ENCODE data around the gene SLC22A14. TPM values are rescaled to one million over a fixed set of nuclear protein-coding genes. Genes with fewer than 3 reads are reported as not detected.

The SLC22A14 gene
- total and polyA plus RNA-seq, 10 donors = 0.04 to 0.60 (median 0.18) TPM; not detected in 6

GRCh38 chr3:38359038-38359437 is 76.9 kb downstream of the SLC22A14 start:
- TF ChIP-seq POLR2AphosphoS5 (IDR thresholded peaks at IDR 0.05) (no peak), POLR2A (IDR thresholded peaks at IDR 0.05) (no peak), CTCF (IDR thresholded peaks at IDR 0.05 in 8 of 11, conservative IDR thresholded peaks at IDR 0.05 in 3 of 11) (no peak)
- Histone ChIP-seq H3K4me1 (no peaks in the 10 kb centered on the region), H3K9me3 (no peaks in the 10 kb centered on the region), H3K36me3 (peaks cover 0 to 21% (median 0%) of the 10 kb centered on the region in 6 donors), H3K27me3 (replicated peaks in 1 of 7) (no peaks in the 10 kb centered on the region), H3K27ac (no peak overlapping the region), H3K4me3 (no peak overlapping the region)
- intact Hi-C loops (cut with DNase I; ENCODE audit: low total_unique reads) = no loop called here
- WGBS, 5 donors = 94 to 99% (median 98%) methylated on average over 6 of the region's 6 CpGs
- peak; percentile 1 for DNase-seq

- WGBS, 5 donors = 81 to 100% (median 93%) methylated on average over 3 of the region's 3 CpGs
- DNase-seq = peak; percentile 25
- H3K4me3 ChIP-seq = no peak overlapping the region
Observed at GRCh38 chr3:38360345-38360744, 78.3 kb downstream of the SLC22A14 start.

GRCh38 chr3:38361496-38361895 is 79.4 kb downstream of the SLC22A14 start:
- H3K9me3 ChIP-seq = no peaks in the 10 kb centered on the region
- no peak for DNase-seq

More at GRCh38 chr3:38360345-38360744, 78.3 kb downstream of the SLC22A14 start:
- Histone ChIP-seq H3K27me3 (replicated peaks in 1 of 7) (no peaks in the 10 kb centered on the region), H3K9me3 (no peaks in the 10 kb centered on the region), H3K36me3 (peaks cover 0 to 30% (median 0%) of the 10 kb centered on the region in 6 donors), H3K4me1 (no peaks in the 10 kb centered on the region), H3K27ac (no peak overlapping the region)
- intact Hi-C loops (cut with DNase I; ENCODE audit: low total_unique reads) = no loop called here
- no peak for TF ChIP-seq POLR2A (IDR thresholded peaks at IDR 0.05)
- TF ChIP-seq CTCF (IDR thresholded peaks at IDR 0.05 in 8 of 11, conservative IDR thresholded peaks at IDR 0.05 in 3 of 11) = no peak
- no peak for TF ChIP-seq POLR2AphosphoS5 (IDR thresholded peaks at IDR 0.05)

GRCh38 chr3:38362825-38363224 is 80.7 kb downstream of the SLC22A14 start:
- 88 to 95% (median 93%) methylated on average over 9 of the region's 9 CpGs for WGBS, 5 donors

More at GRCh38 chr3:38361496-38361895, 79.4 kb downstream of the SLC22A14 start:
- H3K27ac ChIP-seq = no peak overlapping the region
- no peak for TF ChIP-seq POLR2A (IDR thresholded peaks at IDR 0.05)
- TF ChIP-seq CTCF (IDR thresholded peaks at IDR 0.05 in 8 of 11, conservative IDR thresholded peaks at IDR 0.05 in 3 of 11) = no peak
- TF ChIP-seq POLR2AphosphoS5 (IDR thresholded peaks at IDR 0.05) = no peak
- intact Hi-C loops (cut with DNase I; ENCODE audit: low total_unique reads) = no loop called here
- H3K4me1 ChIP-seq = no peaks in the 10 kb centered on the region
- H3K36me3 ChIP-seq = peaks cover 0 to 41% (median 0%) of the 10 kb centered on the region in 6 donors
- H3K4me3 ChIP-seq = no peak overlapping the region
- WGBS, 5 donors = 64 to 87% (median 70%) methylated on average over 4 of the region's 4 CpGs
- no peaks in the 10 kb centered on the region for H3K27me3 ChIP-seq (replicated peaks in 1 of 7)

More at GRCh38 chr3:38362825-38363224, 80.7 kb downstream of the SLC22A14 start:
- Histone ChIP-seq H3K27me3 (replicated peaks in 1 of 7) (no peaks in the 10 kb centered on the region), H3K36me3 (peaks cover 0 to 51% (median 0%) of the 10 kb centered on the region in 6 donors), H3K4me3 (no peak overlapping the region), H3K4me1 (no peaks in the 10 kb centered on the region), H3K27ac (no peak overlapping the region), H3K9me3 (no peaks in the 10 kb centered on the region)
- intact Hi-C loops (cut with DNase I; ENCODE audit: low total_unique reads) = no loop called here
- TF ChIP-seq POLR2AphosphoS5 (IDR thresholded peaks at IDR 0.05) = no peak
- TF ChIP-seq CTCF (IDR thresholded peaks at IDR 0.05 in 8 of 11, conservative IDR thresholded peaks at IDR 0.05 in 3 of 11) = no peak
- TF ChIP-seq POLR2A (IDR thresholded peaks at IDR 0.05) = no peak
- no peak for DNase-seq

Measured in spleen (tissue), 11 donors.